ENCODE data around the gene FOXP1. TPM values are rescaled to one million over a fixed set of nuclear protein-coding genes. Genes with fewer than 3 reads are reported as not detected.
A peak's percentile ranks its signal among the peaks of the same experiment; 100 is the strongest.

The FOXP1 gene
- total and polyA plus RNA-seq, 2 of the 13 experiments (the other 11 are each of a cell fraction or from before 2014, with no cell fraction given): 40.4 to 59.0 TPM

- 40% methylated on average over 5 of the region's 5 CpGs for WGBS (ENCODE audit: low lambda C conversion rate)
- no peaks in the 10 kb centered on the region for H3K4me1 ChIP-seq (ENCODE audit: insufficient read depth, low read length)
- in situ Hi-C loops (cut with HindIII; ENCODE audit: extremely low pct_ligation_motif_present, low pct_unique_long_range_greater_than_20kb) (no loop called here), intact Hi-C loops (cut with micrococcal nuclease; ENCODE audit: unreplicated experiment) (no loop called here)
- no TSS peak for BruUV-seq (replicated peaks)
- H3K9ac ChIP-seq (ENCODE audit: insufficient read depth, low read depth, low read length): no peak overlapping the region
- TF ChIP-seq CREB1 (IDR thresholded peaks at IDR 0.05) (peak; percentile 54; the same call in 1 of the 2 replicates), CREB1 (CRISPR knock-in tag; IDR thresholded peaks at IDR 0.05) (no peak), ZXDC (CRISPR knock-in tag; IDR thresholded peaks at IDR 0.05) (no peak)
- no peaks in the 10 kb centered on the region for H3K36me3 ChIP-seq (replicated peaks in 1 of 2; ENCODE audit: control insufficient read depth in 1 of 2, insufficient read depth in 2 of 2, low read length in 2 of 2)
- H4K20me1 ChIP-seq (ENCODE audit: insufficient read depth, low read length): no peaks in the 10 kb centered on the region
- FAIRE-seq (no peak), DNase-seq (ENCODE audit: low spot score) (no peak), ATAC-seq (no peak)
- no peak overlapping the region for H3K4me2 ChIP-seq (ENCODE audit: low read depth, low read length)
- H3K79me2 ChIP-seq (ENCODE audit: insufficient read depth, low read length): no peaks in the 10 kb centered on the region
- 0 out of 2 replicates have a peak, but pooled peaks cover 3% of the 10 kb centered on the region for H3K9me3 ChIP-seq (ENCODE audit: low read length)
- POLR2A ChIA-PET: no interaction called here
- no peak overlapping the region for H2AFZ ChIP-seq (ENCODE audit: low read length)
- CTCF ChIA-PET (ENCODE audit: low intra/inter-chr PET ratio, low total read pairs): no interaction called here
- H3K4me3 ChIP-seq (replicated peaks in 1 of 3; ENCODE audit: insufficient read depth in 1 of 3, low read depth in 2 of 3, low read length in 3 of 3): no peak overlapping the region
- H3K27ac ChIP-seq (ENCODE audit: extremely low read length, insufficient read depth, low read length): no peak overlapping the region
- no peaks in the 10 kb centered on the region; a peak in 1 of 5 replicates for H3K27me3 ChIP-seq (ENCODE audit: control insufficient read depth in 1 of 2, insufficient read depth in 2 of 2, low read length in 2 of 2)
Observed at GRCh38 chr3:71601811-71602210, 18.3 kb upstream of the FOXP1 start.

- Histone ChIP-seq H3K4me3 (replicated peaks in 1 of 3; ENCODE audit: insufficient read depth in 1 of 3, low read depth in 2 of 3, low read length in 3 of 3) (no peak overlapping the region), H3K4me2 (ENCODE audit: low read depth, low read length) (no peak overlapping the region), H3K27me3 (ENCODE audit: control insufficient read depth in 1 of 2, insufficient read depth in 2 of 2, low read length in 2 of 2) (peaks cover 0 to 3% of the 10 kb centered on the region in 2 experiments; a peak in 1 of 5 replicates), H3K27ac (ENCODE audit: extremely low read length, insufficient read depth, low read length) (no peak overlapping the region), H2AFZ (ENCODE audit: low read length) (no peak overlapping the region), H4K20me1 (ENCODE audit: insufficient read depth, low read length) (no peaks in the 10 kb centered on the region), H3K9me3 (ENCODE audit: low read length) (peaks cover 10% of the 10 kb centered on the region; the same call in 1 of the 2 replicates), H3K9ac (ENCODE audit: insufficient read depth, low read depth, low read length) (no peak overlapping the region), H3K36me3 (replicated peaks in 1 of 2; ENCODE audit: control insufficient read depth in 1 of 2, insufficient read depth in 2 of 2, low read length in 2 of 2) (no peaks in the 10 kb centered on the region), H3K79me2 (ENCODE audit: insufficient read depth, low read length) (no peaks in the 10 kb centered on the region), H3K4me1 (ENCODE audit: insufficient read depth, low read length) (no peaks in the 10 kb centered on the region)
- TF ChIP-seq ZNF468 (CRISPR knock-in tag; IDR thresholded peaks at IDR 0.05) (no peak), ZNF569 (CRISPR knock-in tag; IDR thresholded peaks at IDR 0.05; ENCODE audit: borderline replicate concordance) (no peak), ZNF790 (CRISPR knock-in tag; IDR thresholded peaks at IDR 0.05; ENCODE audit: borderline replicate concordance) (no peak), ZBTB43 (CRISPR knock-in tag; conservative IDR thresholded peaks at IDR 0.05) (no peak), DDIT3 (CRISPR knock-in tag; IDR thresholded peaks at IDR 0.05) (no peak)
- BruUV-seq (replicated peaks): no TSS peak
- ChIA-PET POLR2A (no interaction called here), CTCF (ENCODE audit: low intra/inter-chr PET ratio, low total read pairs) (no interaction called here)
- DNase-seq (ENCODE audit: low spot score) (no peak), FAIRE-seq (no peak), ATAC-seq (no peak)
- WGBS (ENCODE audit: low lambda C conversion rate): 28% methylated on average over 3 of the region's 3 CpGs
- in situ Hi-C loops (cut with HindIII; ENCODE audit: extremely low pct_ligation_motif_present, low pct_unique_long_range_greater_than_20kb) (no loop called here), intact Hi-C loops (cut with micrococcal nuclease; ENCODE audit: unreplicated experiment) (no loop called here)
Observed at GRCh38 chr3:71600646-71601288, 17.2 kb upstream of the FOXP1 start.
